Neural progenitor cell (in vitro differentiated cells): Measurements from ENCODE around the gene THSD4.

Experiments
- CTCF ChIP-seq: fragments of 200-600 bp; sonication (generic); IDR thresholded peaks from 2 replicates; pipeline ENCODE4 v1.5.1; 2017; ENCODE audit warnings: antibody characterized with exemption, mild to moderate bottlenecking
- EZH2 ChIP-seq: fragments of 200-600 bp; sonication (generic); IDR thresholded peaks from 2 replicates; pipeline ENCODE4 v1.6.1; 2017; ENCODE audit warnings: antibody characterized with exemption, mild to moderate bottlenecking, moderate library complexity

DNA sequence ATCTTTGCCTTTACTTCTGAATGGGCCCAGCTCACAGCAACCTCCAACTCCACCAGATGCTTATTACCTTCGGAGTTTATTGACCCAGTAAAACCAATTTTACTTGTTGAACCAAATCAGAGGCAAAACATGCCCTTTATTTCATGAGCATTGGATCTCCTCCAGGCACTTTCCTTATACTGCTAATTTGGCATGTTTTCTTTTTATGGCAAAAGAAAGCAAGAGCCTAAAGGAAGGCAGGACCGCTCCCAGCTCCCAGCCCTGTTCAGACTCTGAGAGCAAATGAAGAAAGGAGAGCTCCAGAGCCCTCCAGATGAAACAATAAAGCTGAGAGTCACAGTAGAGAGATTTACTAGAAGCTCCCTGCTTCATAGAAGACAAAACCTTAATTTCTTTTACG lies 613.6 kb downstream of the THSD4 start:
- TF ChIP-seq CTCF (no peak), EZH2 (no peak)
